T-cell (primary cell): Measurements from ENCODE around the gene MVB12B. TPM values are rescaled to one million over a fixed set of nuclear protein-coding genes. Genes with fewer than 3 reads are reported as not detected.

Experiments
- ATAC-seq, 4 experiments: fragments of 200-7000 bp in 3 of 4; fragments of 150-1000 bp in 1 of 4; cut with Tn5 transposase; replicated peaks in 1 of 4; 1 replicate in 3 of 4; 2 replicates in 1 of 4; pipeline ENCODE4 v1.10.0; 2021; ENCODE audit warnings: moderate library complexity in 3 of 4, mild to moderate bottlenecking in 2 of 4, moderate number of reproducible peaks in 1 of 4
- CTCF ChIA-PET, 2 donors: fragments of 300-600 bp; sonication (Branson Sonifier 250); formaldehyde crosslinking; loops; one replicate each; lab custom pipeline; 2022; ENCODE audit warnings: antibody characterized with exemption in 2 of 2; lab: Charles Lee
- POLR2A ChIA-PET, 2 donors: fragments of 300-600 bp; sonication (Branson Sonifier 250); formaldehyde crosslinking; loops; one replicate each; lab custom pipeline; 2022; ENCODE audit warnings: antibody characterized with exemption in 2 of 2; lab: Charles Lee
- DNase-seq, 35 experiments: peaks; one replicate each; pipeline versions ENCODE4 v3.0.0 to v3.0.0-alpha.2; 2013 to 2023
- H3K27ac ChIP-seq: one replicate; pipeline ENCODE4 v1.5.1; 2013; ENCODE audit warnings: low read length
- H3K27me3 ChIP-seq, 2 experiments: replicated peaks in 1 of 2; 1 replicate in 1 of 2; 2 replicates in 1 of 2; pipeline versions ENCODE4 v1.6.1 to v1.7.0; 2013; ENCODE audit warnings: low read length in 1 of 2, mixed read lengths in 1 of 2; ENCODE audit not compliant: control insufficient read depth in 2 of 2, insufficient read depth in 2 of 2; ENCODE audit errors: extremely low read depth in 1 of 2
- H3K36me3 ChIP-seq, 2 donors: 1 replicate in 1 of 2; 2 replicates in 1 of 2; pipeline versions ENCODE4 v1.6.1 to v1.7.0; 2013; ENCODE audit warnings: low read length in 1 of 2; ENCODE audit not compliant: control insufficient read depth in 2 of 2, insufficient read depth in 1 of 2; ENCODE audit errors: extremely low read depth in 1 of 2
- H3K4me1 ChIP-seq, 2 experiments: 1 replicate in 1 of 2; 2 replicates in 1 of 2; pipeline versions ENCODE4 v1.6.1 to v1.7.0; 2013; ENCODE audit warnings: low read length in 2 of 2, mixed read lengths in 1 of 2; ENCODE audit not compliant: insufficient read depth in 2 of 2, control insufficient read depth in 1 of 2; ENCODE audit errors: extremely low read depth in 1 of 2
- H3K4me3 ChIP-seq, 2 donors: 1 replicate in 1 of 2; 2 replicates in 1 of 2; pipeline versions ENCODE4 v1.5.1 to v1.7.0; 2013; ENCODE audit warnings: mild to moderate bottlenecking in 2 of 2, low read length in 1 of 2, moderate library complexity in 1 of 2; ENCODE audit not compliant: control insufficient read depth in 1 of 2; ENCODE audit errors: extremely low read depth in 1 of 2
- H3K9me3 ChIP-seq: 2 replicates; pipeline ENCODE4 v1.7.0; 2013
- H3K27ac Mint-ChIP-seq, 2 donors: one replicate each; pipeline ENCODE4 v1.8.0; 2020 to 2021; ENCODE audit warnings: mild to moderate bottlenecking in 2 of 2, mixed read lengths in 2 of 2
- H3K27me3 Mint-ChIP-seq, 2 donors: one replicate each; pipeline ENCODE4 v1.8.0; 2021 to 2022; ENCODE audit warnings: mixed read lengths in 2 of 2
- H3K36me3 Mint-ChIP-seq: one replicate; pipeline ENCODE4 v1.8.0; 2021; ENCODE audit warnings: mixed read lengths
- H3K4me1 Mint-ChIP-seq, 3 donors: one replicate each; pipeline ENCODE4 v1.8.0; 2020 to 2022; ENCODE audit warnings: mixed read lengths in 3 of 3, mild to moderate bottlenecking in 1 of 3
- H3K4me3 Mint-ChIP-seq, 3 donors: one replicate each; pipeline ENCODE4 v1.8.0; 2020 to 2022; ENCODE audit warnings: mild to moderate bottlenecking in 3 of 3, mixed read lengths in 3 of 3, moderate library complexity in 3 of 3
- H3K9me3 Mint-ChIP-seq, 3 donors: one replicate each; pipeline ENCODE4 v1.8.0; 2020 to 2022; ENCODE audit warnings: mixed read lengths in 3 of 3
- WGBS: methylation state at CpG from one replicate; pipeline ENCODE4 v1.1.5; 2013; ENCODE audit warnings: missing lambda C conversion rate; ENCODE audit not compliant: insufficient coverage; 5-methylcytosine and 5-hydroxymethylcytosine counted together
- total RNA-seq, 35 experiments: library from RNA in 6 of 35; stranded (reverse) in 6 of 35; fragments of 120-200 nt in 1 of 35; gene quantifications; one replicate each; pipeline versions ENCODE4 v1.2.1 to v1.2.4 and lab custom pipeline; 2013 to 2026

Gene MVB12B
- total RNA-seq, 5 donors from 2014 or later (not counting 1 experiment from before 2014, with no cell fraction given): 8.2 to 25.2 (median 10.6) TPM

GRCh38 chr9:126510564-126510963, 183.9 kb downstream of the MVB12B start:
- peaks cover 33 to 51% of the 10 kb centered on the region in 2 donors for H3K27me3 Mint-ChIP-seq
- ChIA-PET POLR2A (no interaction called here), CTCF (interaction anchor here in 1 of 2 donors (0.7 to 1.2 kb wide), 2 partner anchors 9 to 642 kb away, joined by 3 to 6 read pairs; no protein-coding TSS in a partner anchor)
- Histone ChIP-seq H3K27ac (no peak overlapping the region), H3K27me3 (peaks cover 0 to 43% of the 10 kb centered on the region in 2 experiments), H3K36me3 (no peaks in the 10 kb centered on the region), H3K4me3 (no peak overlapping the region), H3K4me1 (peaks cover 0 to 17% of the 10 kb centered on the region in 2 experiments), H3K9me3 (no peaks in the 10 kb centered on the region)
- H3K4me3 Mint-ChIP-seq: no peak overlapping the region
- H3K27ac Mint-ChIP-seq: no peak overlapping the region
- no CpG with 5 or more reads among the region's 6 CpGs for WGBS
- peaks cover 0 to 9% (median 2%) of the 10 kb centered on the region in 3 donors for H3K4me1 Mint-ChIP-seq
- ATAC-seq: no peak
- no peak for DNase-seq
- no peaks in the 10 kb centered on the region for H3K9me3 Mint-ChIP-seq
- H3K36me3 Mint-ChIP-seq: no peaks in the 10 kb centered on the region

- H3K4me3 ChIP-seq: no peak overlapping the region
- ATAC-seq (no peak), DNase-seq (no peak)
- Mint-ChIP-seq H3K27ac (no peak overlapping the region), H3K9me3 (no peaks in the 10 kb centered on the region), H3K27me3 (peaks cover 34 to 57% of the 10 kb centered on the region in 2 donors), H3K4me3 (no peak overlapping the region), H3K36me3 (no peaks in the 10 kb centered on the region), H3K4me1 (peaks cover 2 to 10% (median 3%) of the 10 kb centered on the region in 3 donors)
- H3K27ac ChIP-seq: no peak overlapping the region
- no peaks in the 10 kb centered on the region for H3K9me3 ChIP-seq
- no peaks in the 10 kb centered on the region for H3K36me3 ChIP-seq
- H3K4me1 ChIP-seq: peaks cover 0 to 25% of the 10 kb centered on the region in 2 experiments
- peaks cover under 1 to 49% of the 10 kb centered on the region in 2 experiments for H3K27me3 ChIP-seq
- ChIA-PET CTCF (interaction anchor here in 1 of 2 donors (1.2 kb wide), 1 partner anchor 10 kb away, joined by 3 read pairs; no protein-coding TSS in a partner anchor), POLR2A (no interaction called here)
Observed at GRCh38 chr9:126511411-126511810, 184.8 kb downstream of the MVB12B start.

- H3K36me3 Mint-ChIP-seq: no peaks in the 10 kb centered on the region
- peak overlapping the region in 1 of 2 donors; percentile 36 for H3K4me3 ChIP-seq
- DNase-seq (no peak), ATAC-seq (no peak)
- no peaks in the 10 kb centered on the region for H3K9me3 Mint-ChIP-seq
- H3K9me3 ChIP-seq: no peaks in the 10 kb centered on the region
- peaks cover 18 to 30% (median 22%) of the 10 kb centered on the region in 3 donors for H3K4me1 Mint-ChIP-seq
- POLR2A ChIA-PET: no interaction called here
- no peaks in the 10 kb centered on the region for H3K36me3 ChIP-seq
- H3K27me3 ChIP-seq: peaks cover 9 to 51% of the 10 kb centered on the region in 2 experiments
- H3K4me3 Mint-ChIP-seq: peak overlapping the region in 1 of 3 donors; percentile 32
- CTCF ChIA-PET: no interaction called here
- peaks cover 49 to 72% of the 10 kb centered on the region in 2 donors for H3K27me3 Mint-ChIP-seq
- 72% methylated on average over 5 of the region's 13 CpGs for WGBS
- H3K27ac ChIP-seq: no peak overlapping the region
- no peak overlapping the region for H3K27ac Mint-ChIP-seq
- H3K4me1 ChIP-seq: peaks cover 0 to 39% of the 10 kb centered on the region in 2 experiments
Observed at GRCh38 chr9:126513159-126514036, 186.8 kb downstream of the MVB12B start.

- Mint-ChIP-seq H3K4me1 (peaks cover 18 to 38% (median 27%) of the 10 kb centered on the region in 3 donors), H3K27me3 (peaks cover 57 to 73% of the 10 kb centered on the region in 2 donors), H3K36me3 (no peaks in the 10 kb centered on the region), H3K4me3 (peak overlapping the region in 1 of 3 donors; percentile 32), H3K27ac (no peak overlapping the region), H3K9me3 (no peaks in the 10 kb centered on the region)
- peak overlapping the region in 1 of 2 donors; percentile 36 for H3K4me3 ChIP-seq
- H3K9me3 ChIP-seq: no peaks in the 10 kb centered on the region
- 10% methylated on average over 61 of the region's 63 CpGs for WGBS
- CTCF ChIA-PET: interaction anchor here in 1 of 2 donors (0.5 kb wide), 1 partner anchor 79 kb away, joined by 6 read pairs; no protein-coding TSS in a partner anchor
- peaks cover 13 to 53% of the 10 kb centered on the region in 2 experiments for H3K27me3 ChIP-seq
- POLR2A ChIA-PET: no interaction called here
- ATAC-seq: peak; percentile 74 to 80 (median 77)
- no peaks in the 10 kb centered on the region for H3K36me3 ChIP-seq
- no peak overlapping the region for H3K27ac ChIP-seq
- peak in 29 of 35 experiments; percentile 10 to 74 (median 39) for DNase-seq
- peaks cover 0 to 45% of the 10 kb centered on the region in 2 experiments for H3K4me1 ChIP-seq
Observed at GRCh38 chr9:126514037-126514821, 187.6 kb downstream of the MVB12B start.

- Histone ChIP-seq H3K4me3 (no peak overlapping the region), H3K27ac (no peak overlapping the region), H3K4me1 (peaks cover 0 to 53% of the 10 kb centered on the region in 2 experiments), H3K9me3 (no peaks in the 10 kb centered on the region), H3K27me3 (peaks cover 13 to 51% of the 10 kb centered on the region in 2 experiments), H3K36me3 (no peaks in the 10 kb centered on the region)
- DNase-seq (no peak), ATAC-seq (no peak)
- ChIA-PET POLR2A (no interaction called here), CTCF (interaction anchor here in 1 of 2 donors (0.6 kb wide), 1 partner anchor 41 kb away, joined by 3 read pairs; no protein-coding TSS in a partner anchor)
- Mint-ChIP-seq H3K27me3 (peaks cover 57 to 66% of the 10 kb centered on the region in 2 donors), H3K4me1 (peaks cover 18 to 44% (median 33%) of the 10 kb centered on the region in 3 donors), H3K9me3 (no peaks in the 10 kb centered on the region), H3K27ac (no peak overlapping the region), H3K36me3 (no peaks in the 10 kb centered on the region), H3K4me3 (peak overlapping the region in 1 of 3 donors; percentile 30)
- whole genome bisulfite sequencing: 95% methylated on average over 24 of the region's 27 CpGs
Observed at GRCh38 chr9:126515001-126515872, 188.6 kb downstream of the MVB12B start.
